AG20443 (cell line): ENCODE data around the gene IRX1.

Experiments
- DNase-seq: peaks from one replicate; pipeline ENCODE4 v3.0.0; 2012; ENCODE audit warnings: low spot score, mixed read lengths

IRX1 gene

DNA sequence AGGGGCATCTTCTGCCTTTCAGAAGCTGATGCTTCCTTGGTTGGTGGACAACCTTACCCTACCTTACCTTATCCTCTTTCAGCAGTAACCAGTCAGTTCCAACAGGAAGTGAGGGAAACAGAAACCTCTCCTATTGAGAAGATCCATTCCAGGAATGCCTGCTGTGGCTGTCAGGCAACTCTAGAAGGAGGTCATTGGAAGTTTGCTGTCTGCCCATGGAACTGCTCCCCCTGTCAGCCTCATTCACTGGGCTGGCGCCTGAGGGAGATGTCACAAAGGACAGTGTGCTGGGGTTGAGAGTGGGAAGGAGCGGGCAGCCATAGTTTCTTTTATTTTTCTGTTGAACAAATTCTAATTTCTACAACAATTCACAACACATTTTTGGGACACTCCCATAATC, 54.7 kb downstream of the IRX1 start:
- no peak for DNase-seq

- DNase-seq: no peak
Observed at GRCh38 chr5:3650868-3651267, 55.2 kb downstream of the IRX1 start.
